Vagina (tissue), 2 donors: Measurements from ENCODE around the gene LRRC51. TPM values are rescaled to one million over a fixed set of nuclear protein-coding genes. Genes with fewer than 3 reads are reported as not detected.

ENCODE experiments used
- DNase-seq, 2 donors: peaks; one replicate each; pipeline ENCODE4 v3.0.0-alpha.2; 2017; ENCODE audit errors: extremely low spot score in 2 of 2
- H3K27ac ChIP-seq: fragments of 200-600 bp; sonication (generic); one replicate; pipeline ENCODE4 v1.5.1; 2019
- H3K27me3 ChIP-seq: fragments of 200-600 bp; sonication (generic); one replicate; pipeline ENCODE4 v1.5.1; 2019
- H3K36me3 ChIP-seq, 2 donors: fragments of 200-600 bp; sonication (generic); one replicate each; pipeline ENCODE4 v1.5.1; 2017 to 2019
- H3K4me1 ChIP-seq: fragments of 200-600 bp; sonication (generic); one replicate; pipeline ENCODE4 v1.5.1; 2019
- H3K4me3 ChIP-seq, 2 donors: fragments of 200-600 bp; sonication (generic); 1 replicate in 1 of 2; 2 replicates in 1 of 2; pipeline ENCODE4 v1.5.1; 2016 to 2019
- H3K9me3 ChIP-seq: fragments of 200-600 bp; sonication (generic); one replicate; pipeline ENCODE4 v1.5.1; 2019
- POLR2A ChIP-seq, 2 donors: fragments of 450-650 bp; IDR thresholded peaks; one replicate each; pipeline ENCODE4 v1.6.1; 2017; ENCODE audit warnings: antibody characterized with exemption in 2 of 2, mild to moderate bottlenecking in 2 of 2, moderate library complexity in 2 of 2
- POLR2AphosphoS5 ChIP-seq, 2 donors: sonication (generic); formaldehyde crosslinking; IDR thresholded peaks; one replicate each; pipeline ENCODE4 v1.9.0; 2017; ENCODE audit warnings: antibody characterized with exemption in 2 of 2, mild to moderate bottlenecking in 2 of 2, low read depth in 1 of 2; ENCODE audit not compliant: insufficient read depth in 1 of 2
- intact Hi-C: fragments of 100-400 bp; cut with DNase I; formaldehyde crosslinking; loops from one replicate; pipeline ENCODE4 v1.15.1; 2023
- total RNA-seq: library from RNA; depleted of rRNA; stranded (reverse); fragments of >200 nt; gene quantifications from one replicate; pipeline ENCODE4 v1.2.3, GENCODE V29; 2016
- TF ChIP-seq, protein P1 (sequence below), 3 experiments: fragments of 450-650 bp in 2 of 3; fragments of 200-600 bp in 1 of 3; sonication (generic) in 1 of 3; IDR thresholded peaks; one replicate each; pipeline ENCODE4 v1.5.1; 2017 to 2019; ENCODE audit warnings: antibody characterized with exemption in 3 of 3, mild to moderate bottlenecking in 2 of 3, moderate library complexity in 2 of 3

The LRRC51 gene
- total RNA-seq, 1 donor from 2014 or later: 5.6 TPM

- Histone ChIP-seq H3K4me1 (peaks cover 47% of the 10 kb centered on the region), H3K9me3 (no peaks in the 10 kb centered on the region), H3K36me3 (peaks cover 0 to 5% of the 10 kb centered on the region in 2 donors), H3K4me3 (no peak overlapping the region), H3K27me3 (no peaks in the 10 kb centered on the region), H3K27ac (peak overlapping the region; percentile 75)
- peak in 1 of 2 donors; percentile 92 for DNase-seq
- TF ChIP-seq, protein P1, sequence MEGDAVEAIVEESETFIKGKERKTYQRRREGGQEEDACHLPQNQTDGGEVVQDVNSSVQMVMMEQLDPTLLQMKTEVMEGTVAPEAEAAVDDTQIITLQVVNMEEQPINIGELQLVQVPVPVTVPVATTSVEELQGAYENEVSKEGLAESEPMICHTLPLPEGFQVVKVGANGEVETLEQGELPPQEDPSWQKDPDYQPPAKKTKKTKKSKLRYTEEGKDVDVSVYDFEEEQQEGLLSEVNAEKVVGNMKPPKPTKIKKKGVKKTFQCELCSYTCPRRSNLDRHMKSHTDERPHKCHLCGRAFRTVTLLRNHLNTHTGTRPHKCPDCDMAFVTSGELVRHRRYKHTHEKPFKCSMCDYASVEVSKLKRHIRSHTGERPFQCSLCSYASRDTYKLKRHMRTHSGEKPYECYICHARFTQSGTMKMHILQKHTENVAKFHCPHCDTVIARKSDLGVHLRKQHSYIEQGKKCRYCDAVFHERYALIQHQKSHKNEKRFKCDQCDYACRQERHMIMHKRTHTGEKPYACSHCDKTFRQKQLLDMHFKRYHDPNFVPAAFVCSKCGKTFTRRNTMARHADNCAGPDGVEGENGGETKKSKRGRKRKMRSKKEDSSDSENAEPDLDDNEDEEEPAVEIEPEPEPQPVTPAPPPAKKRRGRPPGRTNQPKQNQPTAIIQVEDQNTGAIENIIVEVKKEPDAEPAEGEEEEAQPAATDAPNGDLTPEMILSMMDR (IDR thresholded peaks at IDR 0.05): no peak
- peak; percentile 50 to 67 for TF ChIP-seq POLR2AphosphoS5 (IDR thresholded peaks at IDR 0.05; ENCODE audit: insufficient read depth in 1 of 2, low read depth in 1 of 2)
- no peak for TF ChIP-seq POLR2A (IDR thresholded peaks at IDR 0.05)
- intact Hi-C loops: no loop called here
These were observed 10.8 kb upstream of the LRRC51 start for GRCh38 chr11:72069787-72070251.

GRCh38 chr11:72070491-72070890, 10.2 kb upstream of the LRRC51 start:
- Histone ChIP-seq H3K27me3 (no peaks in the 10 kb centered on the region), H3K36me3 (peaks cover 0 to 5% of the 10 kb centered on the region in 2 donors), H3K9me3 (no peaks in the 10 kb centered on the region), H3K4me3 (no peak overlapping the region), H3K4me1 (peaks cover 47% of the 10 kb centered on the region), H3K27ac (peak overlapping the region; percentile 75)
- DNase-seq: no peak
- TF ChIP-seq, protein P1 (IDR thresholded peaks at IDR 0.05): no peak
- TF ChIP-seq POLR2AphosphoS5 (IDR thresholded peaks at IDR 0.05; ENCODE audit: insufficient read depth in 1 of 2, low read depth in 1 of 2) (no peak), POLR2A (IDR thresholded peaks at IDR 0.05) (no peak)
- intact Hi-C loops: no loop called here

DNA sequence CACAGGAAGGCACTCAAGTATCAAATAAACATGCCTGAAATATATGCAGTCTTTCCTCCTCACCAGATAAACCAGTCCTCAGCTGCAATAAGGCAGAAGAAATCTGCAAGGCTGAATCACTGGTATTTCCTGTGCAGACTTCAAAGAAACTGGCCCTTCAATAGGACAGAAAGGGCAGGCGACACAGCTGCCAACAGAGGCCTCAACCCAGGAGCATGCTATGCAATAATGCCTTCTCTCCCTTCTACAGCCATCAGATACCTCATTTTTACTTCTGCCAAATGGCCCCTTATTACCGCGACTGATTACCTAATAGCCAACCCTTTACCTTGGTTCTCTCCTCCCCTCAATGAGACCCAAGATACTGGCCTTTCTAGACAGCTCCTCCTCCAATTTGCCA, 8.3 kb upstream of the LRRC51 start:
- Histone ChIP-seq H3K9me3 (no peaks in the 10 kb centered on the region), H3K27ac (no peak overlapping the region), H3K36me3 (peaks cover 0 to 9% of the 10 kb centered on the region in 2 donors), H3K4me3 (no peak overlapping the region), H3K27me3 (no peaks in the 10 kb centered on the region), H3K4me1 (peaks cover 36% of the 10 kb centered on the region)
- intact Hi-C loops: no loop called here
- TF ChIP-seq, protein P1 (IDR thresholded peaks at IDR 0.05): no peak
- TF ChIP-seq POLR2AphosphoS5 (IDR thresholded peaks at IDR 0.05; ENCODE audit: insufficient read depth in 1 of 2, low read depth in 1 of 2): peak in 1 of 2 donors; percentile 77
- TF ChIP-seq POLR2A (IDR thresholded peaks at IDR 0.05): no peak
- DNase-seq: no peak

DNA sequence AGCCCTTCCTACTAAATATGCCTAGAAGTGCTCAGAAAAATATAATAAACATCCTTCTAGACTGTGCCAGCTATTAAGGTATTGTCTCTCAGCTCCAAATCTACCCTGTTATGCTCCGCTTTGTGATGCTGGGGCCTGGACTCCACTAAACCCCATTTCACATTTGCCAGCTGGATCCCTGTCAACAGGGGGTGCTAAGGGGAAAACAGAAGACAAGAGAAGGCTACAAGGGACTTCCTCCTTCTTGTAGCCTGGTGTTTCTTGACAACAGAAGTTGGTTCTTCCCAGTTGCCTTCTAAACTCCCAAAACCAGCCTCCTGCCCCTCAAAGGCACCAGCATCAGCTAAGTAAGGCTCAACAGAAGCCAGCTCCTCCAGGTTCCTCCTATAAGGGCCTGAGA, 5.5 kb upstream of the LRRC51 start:
- Histone ChIP-seq H3K27ac (no peak overlapping the region), H3K27me3 (no peaks in the 10 kb centered on the region), H3K4me3 (no peak overlapping the region), H3K4me1 (peaks cover 28% of the 10 kb centered on the region), H3K9me3 (no peaks in the 10 kb centered on the region), H3K36me3 (peaks cover 0 to 4% of the 10 kb centered on the region in 2 donors)
- intact Hi-C loops: no loop called here
- no peak for DNase-seq
- TF ChIP-seq POLR2A (IDR thresholded peaks at IDR 0.05) (no peak), POLR2AphosphoS5 (IDR thresholded peaks at IDR 0.05; ENCODE audit: insufficient read depth in 1 of 2, low read depth in 1 of 2) (no peak)
- TF ChIP-seq, protein P1 (IDR thresholded peaks at IDR 0.05): no peak

DNA sequence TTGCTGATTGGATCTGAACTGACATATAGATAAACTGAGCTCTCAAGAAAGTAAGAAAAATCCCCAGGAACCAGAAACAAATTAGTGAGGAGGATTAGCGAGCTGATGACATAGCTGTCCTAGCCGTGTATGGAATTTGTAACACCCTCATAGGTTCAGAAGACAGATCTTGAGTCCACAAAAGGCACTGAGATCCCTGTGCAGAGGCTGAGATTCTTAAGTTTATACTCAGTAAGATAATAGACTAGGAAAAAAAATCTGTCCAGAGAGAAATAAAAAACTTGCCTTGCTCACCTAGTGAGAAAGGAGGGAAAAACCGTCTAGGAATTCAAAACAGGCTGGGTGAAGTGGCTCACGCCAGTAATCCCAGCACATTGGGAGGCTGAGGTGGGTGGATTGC, 4.9 kb upstream of the LRRC51 start:
- Histone ChIP-seq H3K27ac (no peak overlapping the region), H3K4me3 (no peak overlapping the region), H3K9me3 (no peaks in the 10 kb centered on the region), H3K27me3 (no peaks in the 10 kb centered on the region), H3K4me1 (peaks cover 22% of the 10 kb centered on the region), H3K36me3 (peaks cover 0 to 4% of the 10 kb centered on the region in 2 donors)
- no peak for DNase-seq
- TF ChIP-seq, protein P1 (IDR thresholded peaks at IDR 0.05): no peak
- TF ChIP-seq POLR2A (IDR thresholded peaks at IDR 0.05) (no peak), POLR2AphosphoS5 (IDR thresholded peaks at IDR 0.05; ENCODE audit: insufficient read depth in 1 of 2, low read depth in 1 of 2) (no peak)
- intact Hi-C loops: no loop called here
